GM12892 (cell line): Measurements from ENCODE around the gene LRRC36.

Experiments used
- POLR2A ChIP-seq: IDR thresholded peaks from 2 replicates; pipeline ENCODE4 v1.6.1; 2011; ENCODE audit warnings: low read depth, low read length, control low read depth
- POLR2AphosphoS5 ChIP-seq: IDR thresholded peaks from 2 replicates; pipeline ENCODE4 v1.6.1; 2011; ENCODE audit warnings: low read depth, low read length, control low read depth
- TAF1 ChIP-seq: IDR thresholded peaks from 2 replicates; pipeline ENCODE4 v1.6.1; 2011; ENCODE audit warnings: low read depth, mild to moderate bottlenecking, control low read depth, low read length, borderline replicate concordance

DNA sequence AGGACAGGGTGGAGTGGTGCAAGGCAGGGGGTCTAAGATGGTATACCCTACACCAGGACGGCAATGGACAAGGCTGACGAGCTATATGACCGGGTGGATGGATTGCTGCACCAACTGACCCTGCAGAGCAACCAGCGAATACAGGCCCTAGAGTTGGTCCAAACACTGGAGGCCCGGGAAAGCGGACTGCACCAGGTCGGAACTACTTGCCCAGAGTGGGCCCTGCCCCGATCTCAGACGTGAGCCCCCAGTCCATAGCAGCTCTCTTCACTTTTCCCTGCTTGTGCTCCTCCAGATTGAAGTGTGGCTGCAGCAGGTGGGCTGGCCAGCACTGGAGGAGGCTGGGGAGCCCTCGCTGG lies 44.2 kb upstream of the LRRC36 start:
- TF ChIP-seq TAF1 = no peak
- TF ChIP-seq POLR2AphosphoS5 = no peak
- no peak for TF ChIP-seq POLR2A
